ENCODE data around the gene EIF6. TPM values are rescaled to one million over a fixed set of nuclear protein-coding genes. Genes with fewer than 3 reads are reported as not detected.

The EIF6 gene
- total RNA-seq, 2 experiments from 2014 or later = 106 to 113 TPM

GRCh38 chr20:35304956-35305355 lies 20.4 kb upstream of the EIF6 start:
- CTCF ChIA-PET (ENCODE audit: unreplicated experiment) = no interaction called here
- POLR2A ChIA-PET = interaction anchor here (1.2 kb wide), 1 partner anchor 26 kb away, joined by 3 read pairs; no protein-coding TSS in a partner anchor
- Histone ChIP-seq H3K36me3 (ENCODE audit: insufficient read depth, low read length) (no peaks in the 10 kb centered on the region; the same call in 1 of the 2 replicates), H4K20me1 (ENCODE audit: insufficient read depth, low read length) (no peaks in the 10 kb centered on the region), H3K4me1 (ENCODE audit: insufficient read depth, low read length, poor library complexity, severe bottlenecking) (peaks cover 5% of the 10 kb centered on the region), H3K4me2 (ENCODE audit: low read length) (no peak overlapping the region), H3K9me3 (ENCODE audit: low read length) (no peaks in the 10 kb centered on the region), H3K79me2 (ENCODE audit: insufficient read depth, low read depth, low read length) (no peaks in the 10 kb centered on the region), H2AFZ (ENCODE audit: low read length) (no peak overlapping the region), H3K27ac (ENCODE audit: low read depth, low read length, poor library complexity, severe bottlenecking) (no peak overlapping the region), H3K4me3 (ENCODE audit: low read depth, low read length, poor library complexity, severe bottlenecking) (no peak overlapping the region), H3K9me2 (ENCODE audit: insufficient read depth, low read length) (no peaks in the 10 kb centered on the region)
- no peak for TF ChIP-seq CTCF (conservative IDR thresholded peaks at IDR 0.05; ENCODE audit: low read length)
- no peak for TF ChIP-seq EZH2phosphoT487 (IDR thresholded peaks at IDR 0.05; ENCODE audit: borderline replicate concordance, low read depth, low read length)
- intact Hi-C loops (cut with micrococcal nuclease; ENCODE audit: unreplicated experiment) = loop anchor here (1.0 to 2.0 kb wide), 2 partner anchors 24 to 134 kb away; no protein-coding TSS in a partner anchor
- BruUV-seq (replicated peaks) = no TSS peak
- DNase-seq (ENCODE audit: low spot score) = no peak

GRCh38 chr20:35303735-35304491 lies 19.3 kb upstream of the EIF6 start:
- Histone ChIP-seq H3K4me2 (ENCODE audit: low read length) (no peak overlapping the region), H3K79me2 (ENCODE audit: insufficient read depth, low read depth, low read length) (no peaks in the 10 kb centered on the region), H2AFZ (ENCODE audit: low read length) (no peak overlapping the region), H3K9me2 (ENCODE audit: insufficient read depth, low read length) (no peaks in the 10 kb centered on the region), H3K4me3 (ENCODE audit: low read depth, low read length, poor library complexity, severe bottlenecking) (no peak overlapping the region), H3K4me1 (ENCODE audit: insufficient read depth, low read length, poor library complexity, severe bottlenecking) (peaks cover 5% of the 10 kb centered on the region), H3K36me3 (ENCODE audit: insufficient read depth, low read length) (no peaks in the 10 kb centered on the region; the same call in 1 of the 2 replicates), H3K27ac (ENCODE audit: low read depth, low read length, poor library complexity, severe bottlenecking) (no peak overlapping the region), H4K20me1 (ENCODE audit: insufficient read depth, low read length) (no peaks in the 10 kb centered on the region), H3K9me3 (ENCODE audit: low read length) (no peaks in the 10 kb centered on the region)
- DNase-seq (ENCODE audit: low spot score) = peak; percentile 89
- no TSS peak for BruUV-seq (replicated peaks)
- intact Hi-C loops (cut with micrococcal nuclease; ENCODE audit: unreplicated experiment) = loop anchor here (1.0 to 2.0 kb wide), 2 partner anchors 25 to 135 kb away; no protein-coding TSS in a partner anchor
- ChIA-PET POLR2A (interaction anchor here (1.2 kb wide), 1 partner anchor 27 kb away, joined by 3 read pairs; no protein-coding TSS in a partner anchor), CTCF (ENCODE audit: unreplicated experiment) (interaction anchor here (0.6 to 0.8 kb wide), 4 partner anchors 135 to 187 kb away, joined by 3 to 9 read pairs (median 3); no protein-coding TSS in a partner anchor)
- TF ChIP-seq EZH2phosphoT487 (IDR thresholded peaks at IDR 0.05; ENCODE audit: borderline replicate concordance, low read depth, low read length) = no peak
- TF ChIP-seq CTCF (conservative IDR thresholded peaks at IDR 0.05; ENCODE audit: low read length) = peak; percentile 98

- Histone ChIP-seq H3K4me2 (ENCODE audit: low read length) (no peak overlapping the region), H3K9me3 (ENCODE audit: low read length) (no peaks in the 10 kb centered on the region), H3K4me1 (ENCODE audit: insufficient read depth, low read length, poor library complexity, severe bottlenecking) (peaks cover 5% of the 10 kb centered on the region), H3K36me3 (ENCODE audit: insufficient read depth, low read length) (no peaks in the 10 kb centered on the region; the same call in 1 of the 2 replicates), H3K79me2 (ENCODE audit: insufficient read depth, low read depth, low read length) (no peaks in the 10 kb centered on the region), H3K27ac (ENCODE audit: low read depth, low read length, poor library complexity, severe bottlenecking) (no peak overlapping the region), H3K4me3 (ENCODE audit: low read depth, low read length, poor library complexity, severe bottlenecking) (no peak overlapping the region), H4K20me1 (ENCODE audit: insufficient read depth, low read length) (no peaks in the 10 kb centered on the region), H2AFZ (ENCODE audit: low read length) (no peak overlapping the region), H3K9me2 (ENCODE audit: insufficient read depth, low read length) (no peaks in the 10 kb centered on the region)
- intact Hi-C loops (cut with micrococcal nuclease; ENCODE audit: unreplicated experiment) = no loop called here
- TF ChIP-seq EZH2phosphoT487 (IDR thresholded peaks at IDR 0.05; ENCODE audit: borderline replicate concordance, low read depth, low read length) (no peak), CTCF (conservative IDR thresholded peaks at IDR 0.05; ENCODE audit: low read length) (no peak)
- ChIA-PET POLR2A (no interaction called here), CTCF (ENCODE audit: unreplicated experiment) (interaction anchor here (0.6 kb wide), 1 partner anchor 238 kb away, joined by 3 read pairs; no protein-coding TSS in a partner anchor)
- DNase-seq (ENCODE audit: low spot score) = no peak
- BruUV-seq (replicated peaks) = no TSS peak
Measured at GRCh38 chr20:35303382-35303734, 18.8 kb upstream of the EIF6 start.
